Measurements from ENCODE around the gene BTN2A1.

Gene BTN2A1

DNA sequence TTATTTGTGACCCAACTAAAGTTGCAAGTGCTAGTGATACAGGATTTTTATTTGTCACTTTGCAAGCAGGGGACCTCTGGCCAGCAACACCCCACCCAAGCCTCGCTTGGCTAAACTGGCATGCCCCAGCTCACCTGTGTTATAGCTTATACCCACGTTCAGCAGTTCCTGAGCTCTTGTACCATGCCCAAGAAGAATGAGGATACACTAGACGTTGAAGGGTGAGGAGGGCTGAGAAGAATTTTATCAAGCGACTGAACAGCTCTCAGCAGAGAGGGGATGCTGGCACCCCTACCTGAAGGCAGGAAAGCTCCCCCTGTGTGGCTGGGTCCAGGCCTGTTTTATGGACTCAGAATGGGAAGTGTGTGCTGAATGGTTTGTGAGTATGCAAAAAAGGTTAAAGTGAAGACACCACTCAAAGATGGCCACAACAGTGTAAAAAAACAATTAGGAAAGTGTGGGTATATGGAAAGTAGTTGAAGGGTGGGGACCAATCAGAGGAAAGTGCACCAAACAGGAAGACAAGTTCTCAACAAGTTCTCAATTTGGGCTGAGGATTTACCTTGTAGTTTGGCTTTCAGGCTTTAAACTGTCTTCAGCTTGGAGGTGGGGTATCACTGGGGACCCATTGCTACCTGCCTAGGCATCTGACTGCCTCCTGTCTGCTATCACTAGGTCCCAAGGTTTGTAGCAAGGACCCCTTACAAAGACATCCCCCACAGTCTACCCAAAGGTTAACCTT lies 15.0 kb downstream of the BTN2A1 start:
- no peak for DNase-seq

DNA sequence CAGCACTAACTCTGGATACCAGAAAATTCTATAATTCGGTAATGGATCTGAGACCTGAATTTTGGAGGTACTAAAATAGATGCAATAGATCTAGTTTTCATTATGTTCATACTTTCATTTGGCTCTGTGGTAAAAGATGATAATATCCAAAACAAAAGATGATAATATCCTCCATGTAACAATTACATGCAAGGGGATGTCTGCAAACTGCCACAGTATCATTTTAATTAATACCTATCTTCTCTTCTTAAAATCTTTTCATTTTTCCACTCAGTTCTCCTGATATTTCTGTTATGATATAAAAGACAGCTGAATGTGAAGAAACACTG lies 15.6 kb downstream of the BTN2A1 start:
- no peak for DNase-seq

DNA sequence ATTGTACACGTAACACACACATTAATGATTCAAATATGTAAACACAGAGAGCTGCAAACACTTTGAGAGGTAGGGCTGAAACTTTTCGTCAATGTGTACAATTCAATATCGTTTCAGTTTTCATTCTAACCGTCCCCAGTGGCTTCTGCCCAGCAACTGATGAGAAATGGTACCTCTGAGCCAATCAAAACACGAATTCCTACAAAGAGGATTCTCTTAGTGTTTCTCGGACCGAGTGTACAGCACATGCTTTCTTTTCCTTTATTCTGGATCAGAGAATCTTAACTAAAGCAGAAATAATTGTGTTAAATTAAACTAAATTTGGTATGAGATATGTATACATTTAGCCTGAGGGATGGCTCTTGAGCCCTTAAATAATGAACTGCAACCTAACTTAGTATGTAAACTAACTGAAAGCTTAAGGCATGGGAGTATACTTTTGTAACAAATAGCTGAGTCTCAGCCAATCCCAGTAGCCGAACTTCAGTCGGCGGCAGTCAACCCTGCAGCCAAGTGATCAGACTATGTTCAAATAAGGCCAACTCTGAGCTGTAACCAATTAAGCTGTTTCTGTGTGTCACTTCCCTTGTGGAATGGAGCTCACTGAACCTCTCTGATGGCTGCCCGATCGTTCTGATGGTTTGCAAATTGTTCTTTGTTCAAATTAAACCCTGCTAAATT lies 16.1 kb downstream of the BTN2A1 start:
- DNase-seq = peak; percentile 68

DNA sequence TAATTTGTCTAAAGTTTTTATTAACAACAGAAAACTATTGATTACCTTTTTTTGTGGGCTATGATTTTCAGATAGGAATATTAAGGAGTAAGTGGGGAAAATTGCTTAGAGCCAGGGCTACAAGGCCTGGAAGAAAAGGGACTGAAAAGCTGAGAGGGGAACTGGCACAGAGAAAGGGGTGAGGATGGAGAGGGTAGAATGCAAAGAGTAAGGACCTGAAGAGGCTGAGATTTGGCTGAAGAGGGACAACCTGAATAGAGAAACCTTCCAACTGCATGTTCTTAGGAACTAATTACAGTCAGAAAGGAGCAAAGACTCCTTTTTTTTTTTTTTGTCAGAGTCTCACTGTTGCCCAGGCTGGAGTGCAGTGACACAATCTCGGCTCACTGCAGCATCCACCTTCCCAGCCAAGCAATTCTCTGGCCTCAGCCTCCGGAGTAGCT lies 16.7 kb downstream of the BTN2A1 start:
- no peak for DNase-seq

DNA sequence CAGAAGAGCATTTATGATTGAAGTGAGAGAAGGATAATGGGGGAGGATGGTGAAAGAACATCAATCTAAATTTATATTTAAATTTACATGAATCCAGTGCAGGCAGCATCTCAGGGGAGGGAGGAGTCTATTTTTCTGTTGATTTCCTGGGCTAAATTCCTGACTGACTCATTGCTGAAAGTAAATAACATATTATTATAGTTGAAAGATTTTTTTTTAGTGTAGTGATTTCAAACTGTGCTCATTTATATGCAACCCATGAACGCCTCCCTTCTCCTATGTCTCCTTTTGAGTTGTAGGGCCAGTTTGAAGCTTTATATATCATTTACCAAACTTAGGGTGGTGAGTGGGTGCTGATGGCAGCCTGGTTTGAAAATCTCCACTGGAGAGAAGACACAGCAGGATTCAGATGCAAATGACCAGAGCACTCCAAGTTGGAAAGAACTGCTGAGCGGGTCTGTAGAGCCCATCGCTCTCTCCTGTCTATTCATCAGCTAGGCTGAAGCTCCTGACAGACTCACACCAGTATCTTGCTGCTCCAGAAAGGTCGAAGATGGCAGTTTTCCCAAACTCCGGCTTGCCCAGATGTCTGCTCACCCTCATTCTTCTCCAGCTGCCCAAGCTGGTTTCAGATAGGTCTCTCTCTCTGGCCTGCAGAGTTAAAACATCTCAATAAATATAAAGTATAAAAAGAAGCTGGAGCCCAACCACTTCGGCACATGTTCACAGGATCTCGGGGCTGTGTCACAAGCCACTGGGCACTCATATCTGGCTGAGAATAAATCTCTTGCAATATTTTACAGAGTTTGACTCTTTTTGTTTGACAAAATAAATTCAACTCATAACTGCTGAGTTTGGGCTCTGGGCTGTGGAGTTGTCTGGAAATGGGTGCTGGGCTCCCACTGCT lies 18.3 kb downstream of the BTN2A1 start:
- DNase-seq = no peak

DNA sequence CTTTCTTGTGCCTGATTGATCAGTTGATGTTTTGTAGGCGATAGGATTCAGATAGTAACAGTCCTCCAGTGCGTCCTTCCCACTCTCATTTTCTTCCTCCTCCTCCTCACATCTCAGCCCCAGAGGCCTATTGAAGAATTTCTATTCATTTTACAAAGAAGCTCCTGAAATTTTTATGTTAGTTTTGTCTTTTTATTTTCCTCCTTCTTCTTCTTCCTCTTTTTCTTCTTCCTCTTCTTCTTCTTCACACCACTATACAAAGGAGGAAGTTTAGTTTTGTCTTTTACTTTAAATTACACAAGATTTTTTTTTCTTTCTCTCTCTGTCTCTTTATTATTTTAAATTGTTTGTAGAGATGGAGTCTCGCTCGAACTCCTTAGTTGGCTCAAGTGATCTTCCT lies 19.1 kb downstream of the BTN2A1 start:
- DNase-seq = no peak

DNA sequence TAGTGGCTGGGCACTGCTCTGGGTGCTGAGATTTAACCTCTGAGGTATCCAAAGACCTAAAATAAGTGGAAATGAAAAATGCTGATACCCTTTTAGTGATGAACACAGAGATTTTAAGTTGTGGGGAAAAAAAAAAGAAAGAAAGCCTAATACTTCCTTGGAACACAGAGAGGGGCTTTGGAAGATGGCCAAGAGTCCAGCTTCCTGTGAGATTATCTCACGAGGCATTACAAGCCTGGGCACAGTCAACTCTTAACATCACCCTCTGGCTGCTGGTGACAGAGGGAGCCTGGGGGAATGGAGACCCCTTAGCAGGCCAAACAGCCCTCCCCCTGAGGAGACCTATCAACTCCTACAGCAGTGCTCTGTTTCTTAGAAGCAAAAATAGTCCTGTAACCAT lies 19.7 kb downstream of the BTN2A1 start:
- DNase-seq = no peak

DNA sequence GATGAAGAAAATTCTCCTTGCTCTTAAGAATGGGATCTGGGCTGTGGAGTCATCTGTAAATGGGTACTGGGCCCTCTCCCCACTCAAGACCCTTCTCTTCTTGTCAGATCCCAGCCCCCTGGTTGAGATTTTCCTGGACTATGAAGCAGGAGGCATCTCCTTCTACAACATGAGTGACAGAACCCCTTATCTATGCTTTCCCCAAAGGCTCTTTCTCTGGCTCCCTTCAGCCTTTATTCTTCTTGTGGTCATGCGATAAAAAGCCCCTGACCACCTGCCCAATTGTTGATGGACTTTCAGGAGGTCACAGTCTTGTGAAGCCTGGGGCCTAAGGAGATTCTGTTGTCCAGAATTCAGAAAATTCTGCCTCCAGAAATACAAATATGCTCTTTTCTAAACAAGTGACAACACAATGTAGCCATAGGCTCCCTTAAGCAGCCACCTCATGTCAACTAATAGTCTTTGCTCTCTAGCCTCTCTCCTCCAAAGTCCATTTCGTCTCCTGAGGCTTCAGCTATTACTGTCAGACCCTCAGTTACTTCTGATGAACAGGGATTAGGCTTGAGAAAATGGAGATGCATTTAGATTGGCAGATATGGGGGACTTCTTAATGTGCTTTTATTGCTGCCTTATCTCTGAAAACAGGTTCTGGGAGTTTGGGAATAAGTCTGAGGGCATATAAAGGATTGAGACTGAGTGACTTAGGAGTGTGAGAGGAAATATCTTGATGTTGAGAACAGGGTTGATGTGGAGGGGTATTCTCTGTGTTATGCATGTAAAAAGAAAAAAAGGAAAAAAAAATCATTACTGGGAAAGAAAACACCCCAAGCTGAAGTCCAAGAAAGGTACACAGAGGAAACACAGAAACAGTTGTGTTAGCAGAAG lies 20.6 kb downstream of the BTN2A1 start:
- no peak for DNase-seq

DNA sequence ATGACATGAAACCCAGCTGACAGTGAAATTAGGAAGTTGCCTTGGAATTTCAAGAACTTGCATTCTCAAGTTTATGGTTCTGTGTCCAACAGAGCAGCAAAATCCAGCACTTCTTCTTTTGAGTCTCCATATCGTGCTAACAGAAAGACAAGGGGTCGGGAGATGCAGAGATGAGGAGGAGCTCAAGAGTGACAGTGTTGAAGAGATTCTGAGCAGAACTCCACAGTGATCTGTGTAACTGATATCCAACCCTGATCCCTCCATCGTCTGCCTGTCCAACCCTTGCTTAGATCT lies 21.2 kb downstream of the BTN2A1 start:
- no peak for DNase-seq

DNA sequence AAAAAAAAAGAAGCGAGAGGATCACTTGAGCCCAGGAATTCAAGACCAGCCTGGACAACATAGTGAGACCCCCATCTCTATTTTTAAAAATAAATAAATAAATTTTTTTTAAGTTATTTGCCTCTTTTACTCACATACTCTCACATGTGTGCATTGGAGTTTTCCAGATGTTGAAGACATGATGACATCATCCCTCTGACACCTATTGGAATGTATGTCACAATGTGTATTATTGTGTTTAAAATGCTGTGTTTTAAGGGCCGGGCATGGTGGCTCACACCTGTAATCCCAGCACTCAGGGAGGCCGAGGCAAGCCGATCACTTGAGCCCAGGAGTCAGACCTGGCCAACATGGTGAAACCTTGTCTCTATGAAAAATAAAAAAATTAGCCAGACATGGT lies 24.6 kb downstream of the BTN2A1 start:
- no peak for DNase-seq

DNA sequence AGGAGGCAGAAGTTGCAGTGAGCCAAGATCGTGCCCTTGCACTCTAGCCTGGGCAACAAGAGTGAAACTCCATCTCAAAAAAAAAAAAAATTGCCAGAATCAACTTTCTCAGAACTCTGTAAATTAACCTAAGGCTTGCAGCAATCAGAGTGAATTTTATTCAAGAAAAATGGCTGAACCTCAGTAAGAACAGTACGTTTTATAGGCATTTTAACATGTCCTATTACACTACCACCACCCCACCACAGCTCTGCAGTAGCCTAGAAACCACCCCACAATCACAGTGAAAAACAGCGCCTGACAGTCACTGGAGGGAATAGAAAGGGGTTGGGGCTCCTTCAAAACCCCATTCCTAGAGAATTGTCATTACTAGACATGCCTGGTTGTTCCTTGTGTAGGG lies 26.0 kb downstream of the BTN2A1 start:
- no peak for DNase-seq

DNA sequence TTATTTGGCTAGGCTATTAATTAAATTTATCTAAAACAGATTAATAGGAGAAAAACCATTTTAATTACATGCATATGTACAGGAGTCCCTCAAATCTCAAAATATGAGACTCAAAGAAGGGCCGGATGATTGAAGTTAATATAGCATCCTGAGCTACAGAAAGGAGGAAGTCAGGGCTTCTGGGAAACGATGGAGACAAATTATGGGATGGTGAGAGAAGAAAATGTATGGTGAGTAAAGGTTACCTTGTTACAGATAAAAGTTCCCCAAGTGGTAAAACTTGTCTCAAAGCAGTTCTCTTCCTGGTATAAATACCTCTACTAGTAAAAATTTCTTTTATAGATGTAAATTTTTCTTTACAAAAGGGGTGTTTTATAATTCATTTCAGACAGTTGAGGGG lies 26.4 kb downstream of the BTN2A1 start:
- DNase-seq = no peak

DNA sequence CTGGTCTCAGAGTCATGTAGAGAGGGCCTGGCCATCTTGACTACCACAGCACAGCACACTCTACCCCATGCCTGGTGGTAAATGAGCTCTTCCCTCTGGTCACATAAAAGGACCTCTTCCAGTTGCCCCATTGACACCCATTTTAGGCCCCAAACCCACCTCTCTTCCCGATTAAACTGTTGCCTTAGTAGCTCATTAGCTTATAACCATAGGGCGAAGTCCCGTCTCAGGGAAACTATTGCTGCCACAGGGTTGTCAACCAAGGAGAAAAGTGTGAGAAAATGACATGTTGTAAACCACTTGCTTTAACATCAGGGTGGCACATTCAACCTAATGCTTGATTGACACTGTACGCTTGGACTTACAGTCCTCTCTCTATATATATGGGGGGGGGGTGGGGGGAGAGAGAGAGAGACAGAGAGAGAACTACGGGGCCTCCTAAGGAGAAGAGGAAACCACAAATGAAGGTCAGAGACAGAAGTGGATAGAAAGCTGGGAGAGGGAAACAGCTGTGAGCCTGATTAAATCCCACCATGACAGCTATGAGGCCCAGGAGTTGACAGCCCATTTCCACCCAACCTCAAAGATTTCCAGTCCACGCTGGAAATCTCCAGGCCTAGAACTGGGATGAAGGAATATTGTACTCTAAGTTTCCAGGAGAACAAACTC lies 27.5 kb downstream of the BTN2A1 start:
- no peak for DNase-seq

DNA sequence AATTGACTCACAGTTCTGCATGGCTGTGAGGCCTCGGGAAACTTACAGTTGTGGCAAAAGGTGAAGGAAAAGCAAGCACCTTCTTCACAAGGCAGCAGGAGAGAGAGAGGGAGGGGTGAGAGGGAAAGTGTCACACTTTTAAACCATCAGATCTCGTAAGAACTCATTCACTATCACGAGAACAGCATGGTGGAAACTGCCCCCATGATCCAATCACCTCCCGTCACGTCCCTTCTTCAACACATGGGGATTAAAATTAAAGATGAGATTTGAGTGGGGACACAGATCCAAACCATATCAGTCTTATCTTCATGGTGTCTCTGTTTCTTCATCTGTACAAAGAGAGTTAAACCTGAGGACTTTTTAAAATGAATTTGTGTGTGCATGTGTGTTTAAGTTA lies 28.6 kb downstream of the BTN2A1 start:
- DNase-seq = no peak

DNA sequence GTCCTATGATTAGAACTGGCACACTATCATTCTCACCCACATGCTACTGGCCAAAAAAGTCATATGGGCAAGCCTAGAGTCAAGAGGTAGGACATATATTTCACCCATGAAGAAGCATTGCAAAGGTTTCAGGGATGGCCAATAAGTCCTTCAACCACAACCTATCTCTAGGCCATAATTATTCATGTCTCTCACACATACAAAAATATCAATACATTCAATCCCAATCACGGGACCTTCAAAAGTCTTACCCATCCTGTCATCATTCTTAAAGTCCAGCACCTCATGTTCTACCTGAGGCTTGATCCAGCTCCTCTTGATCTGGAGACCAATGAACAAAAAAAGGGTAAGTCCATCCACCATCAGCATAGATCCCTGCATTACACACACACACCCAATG lies 29.7 kb downstream of the BTN2A1 start:
- no peak for DNase-seq

DNA sequence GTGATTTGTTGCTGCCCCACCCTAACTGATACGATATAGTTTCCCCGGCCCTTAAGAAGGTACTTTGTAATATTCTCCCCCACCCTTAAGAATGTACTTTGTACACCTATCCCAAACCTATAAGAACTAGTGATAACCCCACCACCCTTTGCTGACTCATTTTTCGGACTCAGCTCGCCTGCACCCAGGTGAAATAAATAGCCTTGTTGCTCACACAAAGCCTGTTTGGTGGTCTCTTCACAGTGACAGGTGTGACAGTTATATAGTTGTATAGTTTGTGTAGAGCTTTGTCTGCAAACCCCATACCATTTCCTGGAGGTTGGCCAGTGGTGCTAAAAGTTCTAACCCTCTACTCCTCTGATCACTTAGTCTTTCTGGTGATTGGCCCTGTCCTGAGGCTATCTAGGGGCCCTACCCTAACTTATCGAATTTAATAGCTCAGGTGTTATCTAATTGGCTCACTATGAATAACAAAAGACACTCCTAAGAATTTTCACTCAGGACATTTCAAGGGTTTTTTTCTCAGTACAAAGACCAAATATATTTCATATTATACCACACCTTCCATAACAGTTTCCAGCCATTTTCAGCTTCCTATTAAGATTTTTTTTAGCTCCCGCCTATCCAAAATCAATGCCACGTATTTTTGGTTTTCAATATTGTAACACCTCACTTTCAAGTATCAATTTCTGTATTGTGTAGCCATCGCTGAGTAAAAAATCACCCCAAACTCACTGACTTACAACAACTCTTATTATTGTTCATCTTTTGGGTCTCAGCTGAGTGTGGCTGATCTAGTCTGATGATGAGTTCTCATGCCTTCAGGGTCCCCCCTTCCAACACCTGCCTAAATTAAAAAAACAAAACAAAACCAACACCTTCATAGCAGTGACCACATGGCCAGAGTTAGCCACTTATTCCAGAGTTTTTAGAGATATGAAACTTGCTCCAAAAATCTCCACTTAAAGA lies 32.5 kb downstream of the BTN2A1 start:
- DNase-seq = no peak

DNA sequence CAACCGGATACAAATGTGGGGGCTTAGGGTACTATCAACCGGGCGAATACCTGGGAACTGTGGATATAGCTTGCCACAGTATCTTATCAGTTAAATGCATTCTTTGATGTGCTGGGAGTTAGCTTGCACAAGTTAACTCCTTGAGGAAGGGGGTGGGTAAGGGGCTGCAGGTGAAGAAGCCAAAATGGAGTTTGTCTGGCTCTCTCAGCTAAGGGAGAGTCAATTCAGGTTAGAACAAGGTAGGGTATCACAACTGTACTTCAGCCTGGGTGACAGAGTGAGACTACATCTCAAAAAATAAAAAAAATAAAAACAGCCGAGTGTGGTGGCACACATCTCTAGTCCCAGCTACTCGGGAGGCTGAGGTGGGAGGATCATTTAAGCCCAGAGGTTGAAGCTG lies 33.8 kb downstream of the BTN2A1 start:
- DNase-seq = no peak

DNA sequence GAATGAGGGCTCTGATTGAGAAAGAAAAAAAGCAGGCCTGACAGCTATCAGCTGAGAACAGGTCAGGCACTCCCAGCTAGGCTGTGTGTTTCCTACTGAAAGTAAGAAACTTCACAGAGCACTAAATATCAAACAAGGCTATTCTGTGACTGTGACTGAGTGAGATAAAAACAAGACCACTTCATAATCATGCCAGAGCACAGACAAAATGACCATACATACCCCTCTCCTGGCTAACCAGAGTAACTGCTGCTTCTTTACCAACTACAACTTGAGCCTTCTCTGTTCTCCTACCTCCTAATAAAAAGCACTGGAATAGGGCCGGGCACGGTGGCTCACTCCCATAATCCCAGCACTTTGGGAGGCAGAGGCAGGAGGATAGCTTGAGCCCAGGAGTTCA lies 35.5 kb downstream of the BTN2A1 start:
- DNase-seq = no peak

DNA sequence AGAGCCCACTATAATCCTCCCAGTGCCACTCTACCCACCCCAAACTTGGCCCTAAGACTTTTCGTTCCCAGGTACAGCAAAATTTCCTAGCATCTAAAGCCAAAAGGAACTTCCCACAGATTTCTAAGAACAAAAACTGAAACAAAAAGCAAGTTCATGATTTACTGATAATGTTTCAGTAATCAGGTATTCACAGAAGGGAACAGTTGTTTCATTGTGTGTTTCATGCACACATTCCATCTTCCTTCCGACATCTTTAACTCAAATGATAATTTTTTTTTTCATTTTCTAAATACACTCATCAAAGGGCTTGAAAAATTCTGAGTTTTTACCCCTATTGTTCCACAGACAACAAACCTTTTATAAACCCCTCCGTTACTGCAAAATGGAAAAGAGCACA lies 36.4 kb downstream of the BTN2A1 start:
- no peak for DNase-seq

DNA sequence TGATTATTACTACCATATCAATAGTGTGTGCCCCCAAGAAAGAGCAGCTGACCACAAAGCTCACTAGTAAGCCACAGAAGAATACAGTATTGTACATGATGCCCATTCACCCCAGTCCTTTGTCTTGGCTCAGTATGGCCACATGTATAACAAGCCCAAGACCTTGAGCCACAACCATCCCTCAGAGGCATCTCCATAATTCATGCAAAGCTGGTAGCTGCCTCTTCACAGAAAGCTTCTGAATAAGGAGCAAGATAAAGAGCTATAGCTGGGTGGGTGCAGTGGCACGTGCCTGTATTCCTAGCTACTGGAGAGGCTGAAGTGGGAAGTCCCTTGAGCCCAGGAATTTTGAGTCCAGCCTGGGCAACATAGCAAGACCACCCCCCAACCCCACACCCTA lies 37.5 kb downstream of the BTN2A1 start:
- no peak for DNase-seq

DNA sequence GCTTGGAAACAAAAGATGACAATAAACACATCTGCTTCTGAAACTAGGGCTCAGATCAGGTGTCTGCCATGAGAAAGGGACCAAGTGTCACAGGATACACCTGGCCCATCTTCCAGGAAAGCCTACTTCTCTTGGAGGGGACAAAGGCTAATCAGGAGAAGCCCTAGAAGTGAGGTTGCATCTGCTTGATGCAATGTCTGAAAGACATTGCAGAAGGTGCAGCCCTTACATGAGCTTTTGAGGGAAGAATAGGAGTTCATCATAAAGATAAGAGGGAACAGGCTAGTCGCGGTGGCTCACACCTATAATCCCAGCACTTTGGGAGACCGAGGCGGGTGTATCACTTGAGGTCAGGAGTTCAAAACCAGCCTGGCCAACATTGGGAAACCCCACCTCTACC lies 39.9 kb downstream of the BTN2A1 start:
- DNase-seq = no peak
